ENCODE results near the gene WDR33. TPM values are rescaled to one million over a fixed set of nuclear protein-coding genes. Genes with fewer than 3 reads are reported as not detected.

The WDR33 gene
- total RNA-seq, 1 experiment from 2014 or later, result 87.1 TPM

DNA sequence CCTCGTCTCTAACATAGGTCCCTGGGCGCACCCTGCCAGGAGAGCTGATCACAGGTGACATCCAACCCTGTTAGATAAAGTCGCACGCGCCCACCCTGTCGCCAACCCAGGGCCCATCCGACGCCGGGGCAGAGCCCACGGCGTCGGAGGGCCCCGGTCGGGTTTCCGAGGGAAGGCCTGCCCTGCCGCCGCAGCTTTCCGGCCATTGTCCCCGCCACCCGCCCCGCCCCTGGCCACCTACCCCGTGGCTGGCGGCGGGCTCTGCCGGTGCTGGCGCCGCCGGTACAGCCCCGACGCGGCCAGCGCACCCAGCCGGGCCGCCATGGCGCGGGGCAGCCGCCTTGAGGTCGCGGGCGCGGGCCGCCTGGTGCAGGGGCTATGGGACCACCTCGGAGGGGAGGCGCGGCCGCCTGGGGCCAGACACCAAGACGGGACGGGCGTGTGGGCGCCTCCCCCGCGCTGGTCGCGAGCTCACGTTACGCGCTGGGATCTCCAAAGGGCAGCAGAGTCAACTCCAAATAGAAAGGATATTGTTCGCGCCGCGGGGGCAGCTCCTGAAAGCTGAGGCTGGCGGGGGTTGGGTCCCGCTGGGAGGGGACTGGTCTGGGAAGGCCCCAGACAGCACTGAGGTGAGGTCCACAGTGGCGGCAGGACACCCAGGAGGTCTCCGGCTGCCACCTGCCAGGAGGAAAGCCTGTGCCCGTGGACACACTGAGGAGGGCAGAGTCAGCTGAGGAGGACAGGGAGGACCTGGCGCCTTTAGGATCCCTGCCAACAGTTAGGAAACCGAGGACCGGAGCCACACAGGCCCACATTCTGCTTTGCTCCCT is 146.7 kb downstream of the WDR33 start:
- no peak for DNase-seq (ENCODE audit: low spot score)
- TF ChIP-seq EZH2 (IDR thresholded peaks at IDR 0.05; ENCODE audit: borderline replicate concordance, low read depth, low read length, poor library complexity, severe bottlenecking), result no peak
- TF ChIP-seq, protein P1, sequence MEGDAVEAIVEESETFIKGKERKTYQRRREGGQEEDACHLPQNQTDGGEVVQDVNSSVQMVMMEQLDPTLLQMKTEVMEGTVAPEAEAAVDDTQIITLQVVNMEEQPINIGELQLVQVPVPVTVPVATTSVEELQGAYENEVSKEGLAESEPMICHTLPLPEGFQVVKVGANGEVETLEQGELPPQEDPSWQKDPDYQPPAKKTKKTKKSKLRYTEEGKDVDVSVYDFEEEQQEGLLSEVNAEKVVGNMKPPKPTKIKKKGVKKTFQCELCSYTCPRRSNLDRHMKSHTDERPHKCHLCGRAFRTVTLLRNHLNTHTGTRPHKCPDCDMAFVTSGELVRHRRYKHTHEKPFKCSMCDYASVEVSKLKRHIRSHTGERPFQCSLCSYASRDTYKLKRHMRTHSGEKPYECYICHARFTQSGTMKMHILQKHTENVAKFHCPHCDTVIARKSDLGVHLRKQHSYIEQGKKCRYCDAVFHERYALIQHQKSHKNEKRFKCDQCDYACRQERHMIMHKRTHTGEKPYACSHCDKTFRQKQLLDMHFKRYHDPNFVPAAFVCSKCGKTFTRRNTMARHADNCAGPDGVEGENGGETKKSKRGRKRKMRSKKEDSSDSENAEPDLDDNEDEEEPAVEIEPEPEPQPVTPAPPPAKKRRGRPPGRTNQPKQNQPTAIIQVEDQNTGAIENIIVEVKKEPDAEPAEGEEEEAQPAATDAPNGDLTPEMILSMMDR (conservative IDR thresholded peaks at IDR 0.05; ENCODE audit: low read depth, low read length), result no peak
- H3K27me3 ChIP-seq (replicated peaks; ENCODE audit: insufficient read depth, low read depth, low read length, poor library complexity), result peaks cover 12% of the 10 kb centered on the region
- no peak overlapping the region for H3K27ac ChIP-seq (ENCODE audit: low read depth, low read length, poor library complexity, severe bottlenecking)
- intact Hi-C loops (cut with micrococcal nuclease; ENCODE audit: unreplicated experiment), result no loop called here
- H3K9me3 ChIP-seq (ENCODE audit: low read depth, low read length, poor library complexity, severe bottlenecking), result no peaks in the 10 kb centered on the region
- BruUV-seq (replicated peaks), result no TSS peak
- H3K4me1 ChIP-seq (ENCODE audit: insufficient read depth, low read length, poor library complexity, severe bottlenecking), result no peaks in the 10 kb centered on the region
- H3K4me3 ChIP-seq (ENCODE audit: low read depth, low read length, poor library complexity, severe bottlenecking), result no peak overlapping the region
- H3K36me3 ChIP-seq (ENCODE audit: insufficient read depth, low read length, poor library complexity, severe bottlenecking), result no peaks in the 10 kb centered on the region
- ChIA-PET CTCF (no interaction called here), POLR2A (ENCODE audit: low non-redundant PET) (no interaction called here)

DNA sequence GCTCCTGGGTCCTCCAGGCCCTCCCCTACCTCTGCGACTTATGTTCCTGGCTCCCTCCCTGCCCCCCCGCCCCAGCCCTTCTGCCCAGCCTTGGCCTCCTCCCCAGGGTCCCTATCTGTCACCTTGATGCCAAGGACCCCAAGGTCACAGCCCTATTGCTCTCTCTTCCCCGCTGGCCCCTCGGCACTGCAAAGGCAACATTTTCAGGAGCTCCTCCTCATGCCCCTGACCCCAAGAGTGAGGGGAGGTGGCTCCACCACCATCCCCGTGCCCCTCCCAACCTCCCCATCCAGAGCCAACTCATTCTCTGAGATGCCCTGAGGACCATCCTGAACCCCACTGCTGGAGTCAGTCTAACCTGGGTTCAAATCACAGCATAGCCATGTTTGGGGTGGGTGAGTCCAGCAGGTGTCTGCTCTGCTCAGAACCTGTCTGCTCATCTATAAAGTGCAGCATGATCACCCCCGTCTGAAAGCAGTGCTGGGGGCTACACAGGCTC is 147.4 kb downstream of the WDR33 start:
- H3K36me3 ChIP-seq (ENCODE audit: insufficient read depth, low read length, poor library complexity, severe bottlenecking), result no peaks in the 10 kb centered on the region
- no peaks in the 10 kb centered on the region for H3K9me3 ChIP-seq (ENCODE audit: low read depth, low read length, poor library complexity, severe bottlenecking)
- DNase-seq (ENCODE audit: low spot score), result no peak
- no peak overlapping the region for H3K27ac ChIP-seq (ENCODE audit: low read depth, low read length, poor library complexity, severe bottlenecking)
- H3K27me3 ChIP-seq (replicated peaks; ENCODE audit: insufficient read depth, low read depth, low read length, poor library complexity), result peaks cover 12% of the 10 kb centered on the region
- H3K4me3 ChIP-seq (ENCODE audit: low read depth, low read length, poor library complexity, severe bottlenecking), result no peak overlapping the region
- no peaks in the 10 kb centered on the region for H3K4me1 ChIP-seq (ENCODE audit: insufficient read depth, low read length, poor library complexity, severe bottlenecking)
- TF ChIP-seq, protein P1 (conservative IDR thresholded peaks at IDR 0.05; ENCODE audit: low read depth, low read length), result no peak
- TF ChIP-seq EZH2 (IDR thresholded peaks at IDR 0.05; ENCODE audit: borderline replicate concordance, low read depth, low read length, poor library complexity, severe bottlenecking), result no peak
- CTCF ChIA-PET, result no interaction called here
- intact Hi-C loops (cut with micrococcal nuclease; ENCODE audit: unreplicated experiment), result no loop called here
- no TSS peak for BruUV-seq (replicated peaks)
- POLR2A ChIA-PET (ENCODE audit: low non-redundant PET), result no interaction called here

DNA sequence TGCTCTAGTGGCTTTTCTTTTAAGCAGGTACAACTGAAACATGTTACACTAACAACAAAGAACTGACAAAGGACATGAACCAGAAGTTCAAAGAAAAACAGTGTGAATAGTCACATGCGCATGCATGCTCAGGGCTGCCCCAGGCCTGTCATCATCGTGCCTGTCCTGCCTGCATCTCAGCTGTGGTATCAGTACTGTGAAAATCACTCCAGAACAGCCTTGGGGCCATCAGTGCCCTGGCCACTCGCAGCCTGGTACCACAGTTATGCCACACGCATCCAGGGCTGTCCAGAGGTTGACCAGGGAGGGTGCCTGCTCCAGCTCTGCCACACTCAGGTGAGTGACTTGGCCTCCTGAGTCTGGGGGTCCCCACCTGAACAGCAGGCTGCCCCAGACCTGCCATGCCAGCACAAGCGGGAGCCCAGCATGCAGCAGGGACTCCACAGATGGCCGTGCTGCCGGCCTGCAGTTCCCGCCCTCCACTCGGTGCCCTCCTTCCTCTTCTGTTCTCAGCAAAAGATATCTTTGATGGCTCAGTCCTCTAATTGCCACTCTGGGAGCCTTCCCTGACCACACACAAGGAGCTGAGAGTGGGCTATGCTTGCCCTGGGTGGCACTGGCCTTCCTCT is 147.9 kb downstream of the WDR33 start:
- DNase-seq (ENCODE audit: low spot score), result no peak
- POLR2A ChIA-PET (ENCODE audit: low non-redundant PET), result no interaction called here
- no peak overlapping the region for H3K4me3 ChIP-seq (ENCODE audit: low read depth, low read length, poor library complexity, severe bottlenecking)
- H3K36me3 ChIP-seq (ENCODE audit: insufficient read depth, low read length, poor library complexity, severe bottlenecking), result no peaks in the 10 kb centered on the region
- no peaks in the 10 kb centered on the region for H3K4me1 ChIP-seq (ENCODE audit: insufficient read depth, low read length, poor library complexity, severe bottlenecking)
- CTCF ChIA-PET, result no interaction called here
- H3K27ac ChIP-seq (ENCODE audit: low read depth, low read length, poor library complexity, severe bottlenecking), result no peak overlapping the region
- TF ChIP-seq EZH2 (IDR thresholded peaks at IDR 0.05; ENCODE audit: borderline replicate concordance, low read depth, low read length, poor library complexity, severe bottlenecking), result no peak
- TF ChIP-seq, protein P1 (conservative IDR thresholded peaks at IDR 0.05; ENCODE audit: low read depth, low read length), result no peak
- peaks cover 12% of the 10 kb centered on the region for H3K27me3 ChIP-seq (replicated peaks; ENCODE audit: insufficient read depth, low read depth, low read length, poor library complexity)
- intact Hi-C loops (cut with micrococcal nuclease; ENCODE audit: unreplicated experiment), result no loop called here
- no TSS peak for BruUV-seq (replicated peaks)
- no peaks in the 10 kb centered on the region for H3K9me3 ChIP-seq (ENCODE audit: low read depth, low read length, poor library complexity, severe bottlenecking)
